BLaER1 (cell line): Measurements from ENCODE around the gene DNASE1L1.
"Not testable (repeated sequence)": the region's sequence is repeated elsewhere in the genome, so short reads cannot be mapped to it uniquely, and the experiment has no call there.

Source experiments
- H3K27ac ChIP-seq: shearing (Covaris generic); formaldehyde crosslinking; 2 replicates; pipeline ENCODE4 v1.8.1; 2022
- H3K27me3 ChIP-seq: shearing (Covaris generic); formaldehyde crosslinking; 2 replicates; pipeline ENCODE4 v1.8.1; 2022
- H3K36me3 ChIP-seq: shearing (Covaris generic); formaldehyde crosslinking; 2 replicates; pipeline ENCODE4 v1.8.1; 2022
- H3K4me1 ChIP-seq: shearing (Covaris generic); formaldehyde crosslinking; 2 replicates; pipeline ENCODE4 v1.8.1; 2022
- H3K4me2 ChIP-seq: shearing (Covaris generic); formaldehyde crosslinking; 2 replicates; pipeline ENCODE4 v1.8.1; 2022
- H3K4me3 ChIP-seq: shearing (Covaris generic); formaldehyde crosslinking; 2 replicates; pipeline ENCODE4 v1.8.1; 2022
- H3K9ac ChIP-seq: shearing (Covaris generic); formaldehyde crosslinking; 2 replicates; pipeline ENCODE4 v1.8.1; 2022
- H3K9me3 ChIP-seq: shearing (Covaris generic); formaldehyde crosslinking; 2 replicates; pipeline ENCODE4 v1.8.1; 2022
- H4K20me1 ChIP-seq: shearing (Covaris generic); formaldehyde crosslinking; 2 replicates; pipeline ENCODE4 v1.8.1; 2022
- Cebpa-rat ChIP-seq: shearing (Covaris generic); IDR thresholded peaks from 2 replicates; pipeline ENCODE4 v1.8.1; 2022

The DNASE1L1 gene

GRCh38 chrX:154412468-154412867 is 3.4 kb upstream of the DNASE1L1 start:
- peak overlapping the region; percentile 84 for H3K4me2 ChIP-seq
- H4K20me1 ChIP-seq: no peaks in the 10 kb centered on the region
- H3K9ac ChIP-seq: peak overlapping the region; percentile 85
- H3K27ac ChIP-seq: peak overlapping the region; percentile 87
- H3K9me3 ChIP-seq: peaks cover 11% of the 10 kb centered on the region
- peak overlapping the region; percentile 86 for H3K4me3 ChIP-seq
- no peak for TF ChIP-seq Cebpa-rat
- H3K4me1 ChIP-seq: peaks cover 28% of the 10 kb centered on the region
- peaks cover 9% of the 10 kb centered on the region for H3K27me3 ChIP-seq
- peaks cover 12% of the 10 kb centered on the region; the same call in 1 of the 2 replicates for H3K36me3 ChIP-seq

- H3K9ac ChIP-seq: peak overlapping the region; percentile 85
- H3K9me3 ChIP-seq: peaks cover 11% of the 10 kb centered on the region
- H3K27me3 ChIP-seq: peaks cover 4% of the 10 kb centered on the region
- peaks cover 12% of the 10 kb centered on the region; the same call in 1 of the 2 replicates for H3K36me3 ChIP-seq
- H3K4me1 ChIP-seq: peaks cover 28% of the 10 kb centered on the region
- H3K4me3 ChIP-seq: peak overlapping the region; percentile 86
- peak overlapping the region; percentile 84 for H3K4me2 ChIP-seq
- H3K27ac ChIP-seq: peak overlapping the region; percentile 87
- no peaks in the 10 kb centered on the region for H4K20me1 ChIP-seq
- no peak for TF ChIP-seq Cebpa-rat
Observed at GRCh38 chrX:154411981-154412340, 2.9 kb upstream of the DNASE1L1 start.

GRCh38 chrX:154408659-154409221 is 314 bp downstream of the DNASE1L1 start:
- Histone ChIP-seq H3K36me3 (peaks cover 6% of the 10 kb centered on the region; the same call in 1 of the 2 replicates), H3K4me1 (peaks cover 37% of the 10 kb centered on the region), H4K20me1 (no peaks in the 10 kb centered on the region), H3K4me3 (peak overlapping the region; percentile 65), H3K27me3 (0 out of 2 replicates have a peak, but pooled peaks cover 5% of the 10 kb centered on the region), H3K4me2 (peak overlapping the region; percentile 84), H3K9me3 (peaks cover 11% of the 10 kb centered on the region), H3K9ac (peak overlapping the region; percentile 75), H3K27ac (peak overlapping the region; percentile 67)
- no peak for TF ChIP-seq Cebpa-rat

- TF ChIP-seq Cebpa-rat: no peak
- peaks cover 17% of the 10 kb centered on the region for H3K36me3 ChIP-seq
- no peak overlapping the region for H3K27ac ChIP-seq
- H3K4me3 ChIP-seq: no peak overlapping the region
- H3K27me3 ChIP-seq: 0 out of 2 replicates have a peak, but pooled peaks cover 5% of the 10 kb centered on the region
- no peak overlapping the region for H3K4me2 ChIP-seq
- peaks cover 25% of the 10 kb centered on the region for H3K4me1 ChIP-seq
- peaks cover 36% of the 10 kb centered on the region for H4K20me1 ChIP-seq
- no peaks in the 10 kb centered on the region; the same call in 1 of the 2 replicates for H3K9me3 ChIP-seq
- H3K9ac ChIP-seq: no peak overlapping the region
Observed at GRCh38 chrX:154404625-154405192, 4.3 kb downstream of the DNASE1L1 start.

GRCh38 chrX:154403858-154404257 is 5.2 kb downstream of the DNASE1L1 start:
- H3K4me2 ChIP-seq: no peak overlapping the region
- peaks cover 25% of the 10 kb centered on the region for H3K36me3 ChIP-seq
- H3K9me3 ChIP-seq: peaks cover 6% of the 10 kb centered on the region; the same call in 1 of the 2 replicates
- no peak overlapping the region for H3K27ac ChIP-seq
- H3K4me3 ChIP-seq: no peak overlapping the region
- TF ChIP-seq Cebpa-rat: no peak
- 0 out of 2 replicates have a peak, but pooled peaks cover 5% of the 10 kb centered on the region for H3K27me3 ChIP-seq
- no peak overlapping the region for H3K9ac ChIP-seq
- H4K20me1 ChIP-seq: peaks cover 44% of the 10 kb centered on the region
- H3K4me1 ChIP-seq: peaks cover 22% of the 10 kb centered on the region

GRCh38 chrX:154403192-154403591 is 5.9 kb downstream of the DNASE1L1 start:
- Histone ChIP-seq H3K4me3 (no peak overlapping the region), H3K4me1 (peaks cover 15% of the 10 kb centered on the region), H3K9me3 (peaks cover 13% of the 10 kb centered on the region), H4K20me1 (peaks cover 45% of the 10 kb centered on the region), H3K27me3 (0 out of 2 replicates have a peak, but pooled peaks cover 5% of the 10 kb centered on the region), H3K27ac (no peak overlapping the region), H3K36me3 (peaks cover 26% of the 10 kb centered on the region), H3K4me2 (no peak overlapping the region), H3K9ac (no peak overlapping the region)
- no peak for TF ChIP-seq Cebpa-rat

- H3K4me1 ChIP-seq: peaks cover 15% of the 10 kb centered on the region
- 0 out of 2 replicates have a peak, but pooled peaks cover 5% of the 10 kb centered on the region for H3K27me3 ChIP-seq
- TF ChIP-seq Cebpa-rat: no peak
- no peak overlapping the region for H3K27ac ChIP-seq
- no peak overlapping the region for H3K4me2 ChIP-seq
- peaks cover 18% of the 10 kb centered on the region for H3K9me3 ChIP-seq
- H4K20me1 ChIP-seq: peaks cover 45% of the 10 kb centered on the region
- peaks cover 26% of the 10 kb centered on the region for H3K36me3 ChIP-seq
- H3K9ac ChIP-seq: no peak overlapping the region
- no peak overlapping the region for H3K4me3 ChIP-seq
Observed at GRCh38 chrX:154402622-154403127, 6.4 kb downstream of the DNASE1L1 start.

- H4K20me1 ChIP-seq: peaks cover 45% of the 10 kb centered on the region
- H3K4me1 ChIP-seq: peaks cover 15% of the 10 kb centered on the region
- no peak overlapping the region for H3K9ac ChIP-seq
- no peak overlapping the region for H3K4me2 ChIP-seq
- 0 out of 2 replicates have a peak, but pooled peaks cover 5% of the 10 kb centered on the region for H3K27me3 ChIP-seq
- H3K4me3 ChIP-seq: no peak overlapping the region
- no peak for TF ChIP-seq Cebpa-rat
- no peak overlapping the region for H3K27ac ChIP-seq
- peaks cover 26% of the 10 kb centered on the region for H3K36me3 ChIP-seq
- peaks cover 24% of the 10 kb centered on the region for H3K9me3 ChIP-seq
Observed at GRCh38 chrX:154401918-154402621, 7.0 kb downstream of the DNASE1L1 start.

- no peak overlapping the region for H3K27ac ChIP-seq
- no peak overlapping the region; the same call in 1 of the 2 replicates for H3K9ac ChIP-seq
- H4K20me1 ChIP-seq: peaks cover 45% of the 10 kb centered on the region
- peaks cover 15% of the 10 kb centered on the region for H3K4me1 ChIP-seq
- peaks cover 26% of the 10 kb centered on the region for H3K36me3 ChIP-seq
- H3K27me3 ChIP-seq: 0 out of 2 replicates have a peak, but pooled peaks cover 5% of the 10 kb centered on the region
- H3K4me3 ChIP-seq: no peak overlapping the region
- TF ChIP-seq Cebpa-rat: no peak
- peak overlapping the region; percentile 67; the same call in 1 of the 2 replicates for H3K4me2 ChIP-seq
- H3K9me3 ChIP-seq: peaks cover 29% of the 10 kb centered on the region
Observed at GRCh38 chrX:154401045-154401799, 7.8 kb downstream of the DNASE1L1 start.

GRCh38 chrX:154400369-154400817 is 8.7 kb downstream of the DNASE1L1 start:
- Histone ChIP-seq H3K4me2 (peak overlapping the region; percentile 67), H3K9ac (peak overlapping the region; percentile 100; the same call in 1 of the 2 replicates), H3K36me3 (peaks cover 26% of the 10 kb centered on the region), H3K4me3 (peak overlapping the region; percentile 84), H3K9me3 (peaks cover 29% of the 10 kb centered on the region), H4K20me1 (peaks cover 45% of the 10 kb centered on the region), H3K4me1 (peaks cover 14% of the 10 kb centered on the region)
- H3K27ac ChIP-seq, H3K27me3 ChIP-seq: not testable (repeated sequence)
